A673 (cell line): ENCODE data around the gene FBXL13. TPM values are rescaled to one million over a fixed set of nuclear protein-coding genes. Genes with fewer than 3 reads are reported as not detected.

Experiments
- BruUV-seq: library from RNA; stranded (reverse); fragments of 400-500 nt; replicated peaks from 2 replicates; lab custom pipeline; 2021; lab: Mats Ljungman, UMichigan
- CTCF ChIA-PET: fragments of 300-600 bp; sonication (Branson Sonifier 250); formaldehyde crosslinking; loops from one replicate; lab custom pipeline; 2022; ENCODE audit warnings: antibody characterized with exemption; lab: Charles Lee
- POLR2A ChIA-PET: fragments of 300-600 bp; sonication (Branson Sonifier 250); formaldehyde crosslinking; loops from one replicate; lab custom pipeline; 2022; ENCODE audit warnings: antibody characterized with exemption; ENCODE audit not compliant: low non-redundant PET; lab: Charles Lee
- DNase-seq: peaks from one replicate; pipeline ENCODE4 v3.0.0-alpha.2; 2015; ENCODE audit warnings: low spot score
- H3K27ac ChIP-seq: fragments of 200-600 bp; sonication (generic); 2 replicates; pipeline ENCODE4 v1.5.1; 2016; ENCODE audit warnings: mixed run types, low read depth, mild to moderate bottlenecking, mixed read lengths, antibody characterized with exemption, low read length; ENCODE audit not compliant: poor library complexity, severe bottlenecking
- H3K27me3 ChIP-seq: fragments of 200-600 bp; sonication (generic); replicated peaks from 2 replicates; pipeline ENCODE4 v1.6.1; 2017; ENCODE audit warnings: mixed run types, low read depth, mild to moderate bottlenecking, mixed read lengths, antibody characterized with exemption, low read length; ENCODE audit not compliant: insufficient read depth, poor library complexity
- H3K36me3 ChIP-seq: fragments of 200-600 bp; sonication (generic); 2 replicates; pipeline ENCODE4 v1.6.1; 2016; ENCODE audit warnings: mixed run types, mild to moderate bottlenecking, mixed read lengths, antibody characterized with exemption, low read length; ENCODE audit not compliant: insufficient read depth, poor library complexity, severe bottlenecking
- H3K4me1 ChIP-seq: fragments of 200-600 bp; sonication (generic); 2 replicates; pipeline ENCODE4 v1.6.1; 2017; ENCODE audit warnings: mixed run types, mild to moderate bottlenecking, mixed read lengths, antibody characterized with exemption, low read length; ENCODE audit not compliant: insufficient read depth, poor library complexity, severe bottlenecking
- H3K4me3 ChIP-seq: fragments of 200-600 bp; sonication (generic); 2 replicates; pipeline ENCODE4 v1.5.1; 2016; ENCODE audit warnings: low read depth, mixed run types, mild to moderate bottlenecking, mixed read lengths, low read length; ENCODE audit not compliant: poor library complexity, severe bottlenecking
- H3K9me3 ChIP-seq: fragments of 200-600 bp; sonication (generic); 2 replicates; pipeline ENCODE4 v1.6.1; 2016; ENCODE audit warnings: mixed run types, low read depth, mild to moderate bottlenecking, mixed read lengths, antibody characterized with exemption, low read length; ENCODE audit not compliant: poor library complexity, severe bottlenecking
- CTCF ChIP-seq: fragments of 300-800, 200-600 bp; sonication (generic); conservative IDR thresholded peaks from 2 replicates; pipeline ENCODE4 v1.5.1; 2017; ENCODE audit warnings: low read depth, mild to moderate bottlenecking, antibody characterized with exemption, low read length, moderate library complexity, mixed read lengths
- EZH2 ChIP-seq: fragments of 200-600 bp; sonication (generic); IDR thresholded peaks from 2 replicates; pipeline ENCODE4 v1.6.1; 2017; ENCODE audit warnings: borderline replicate concordance, low read depth, mild to moderate bottlenecking, mixed read lengths, antibody characterized with exemption, low read length; ENCODE audit not compliant: poor library complexity, severe bottlenecking
- intact Hi-C: fragments of 100-400 bp; cut with micrococcal nuclease; formaldehyde crosslinking; loops from one replicate; pipeline ENCODE4 v1.10.0; 2022; ENCODE audit not compliant: unreplicated experiment
- total RNA-seq: library from RNA; stranded (reverse); gene quantifications from 2 replicates; pipeline ENCODE4 v1.2.3, GENCODE V29; 2021

FBXL13 gene
- total RNA-seq, 1 experiment from 2014 or later: 0.37 TPM

GRCh38 chr7:102918845-102919244 lies 155.8 kb downstream of the FBXL13 start:
- POLR2A ChIA-PET: no interaction called here
- no peak overlapping the region for H3K27ac ChIP-seq
- intact Hi-C loops: no loop called here

GRCh38 chr7:102917436-102918353 lies 156.9 kb downstream of the FBXL13 start:
- DNase-seq: no peak
- TF ChIP-seq CTCF (peak; percentile 24; the same call in 1 of the 2 replicates), EZH2 (no peak)
- Histone ChIP-seq H3K36me3 (no peaks in the 10 kb centered on the region), H3K9me3 (no peaks in the 10 kb centered on the region), H3K27ac (no peak overlapping the region), H3K27me3 (no peaks in the 10 kb centered on the region), H3K4me3 (no peak overlapping the region), H3K4me1 (peaks cover 25% of the 10 kb centered on the region)
- no TSS peak for BruUV-seq
- intact Hi-C loops: no loop called here
- ChIA-PET POLR2A (interaction anchor here (0.6 kb wide), 1 partner anchor 809 kb away, joined by 17 read pairs; no protein-coding TSS in a partner anchor), CTCF (no interaction called here)

More at GRCh38 chr7:102918845-102919244, 155.8 kb downstream of the FBXL13 start:
- Histone ChIP-seq H3K4me1 (peaks cover 20% of the 10 kb centered on the region), H3K4me3 (no peak overlapping the region), H3K36me3 (no peaks in the 10 kb centered on the region), H3K9me3 (no peaks in the 10 kb centered on the region), H3K27me3 (no peaks in the 10 kb centered on the region)
- DNase-seq: no peak
- CTCF ChIA-PET: no interaction called here
- no TSS peak for BruUV-seq
- TF ChIP-seq CTCF (no peak), EZH2 (no peak)

GRCh38 chr7:102916881-102917280 lies 157.7 kb downstream of the FBXL13 start:
- H3K27ac ChIP-seq: no peak overlapping the region

More at GRCh38 chr7:102916881-102917280, 157.7 kb downstream of the FBXL13 start:
- no peak for DNase-seq
- Histone ChIP-seq H3K4me1 (peaks cover 32% of the 10 kb centered on the region), H3K36me3 (no peaks in the 10 kb centered on the region), H3K27me3 (no peaks in the 10 kb centered on the region), H3K4me3 (no peak overlapping the region), H3K9me3 (no peaks in the 10 kb centered on the region)
- POLR2A ChIA-PET: no interaction called here
- TF ChIP-seq CTCF: no peak
- TF ChIP-seq EZH2: no peak
- BruUV-seq: no TSS peak
- intact Hi-C loops: no loop called here
- CTCF ChIA-PET: no interaction called here
